ENCODE results near the gene SEC24C.
"Not testable (repeated sequence)": the region's sequence is repeated elsewhere in the genome, so short reads cannot be mapped to it uniquely, and the experiment has no call there.

The SEC24C gene

DNA sequence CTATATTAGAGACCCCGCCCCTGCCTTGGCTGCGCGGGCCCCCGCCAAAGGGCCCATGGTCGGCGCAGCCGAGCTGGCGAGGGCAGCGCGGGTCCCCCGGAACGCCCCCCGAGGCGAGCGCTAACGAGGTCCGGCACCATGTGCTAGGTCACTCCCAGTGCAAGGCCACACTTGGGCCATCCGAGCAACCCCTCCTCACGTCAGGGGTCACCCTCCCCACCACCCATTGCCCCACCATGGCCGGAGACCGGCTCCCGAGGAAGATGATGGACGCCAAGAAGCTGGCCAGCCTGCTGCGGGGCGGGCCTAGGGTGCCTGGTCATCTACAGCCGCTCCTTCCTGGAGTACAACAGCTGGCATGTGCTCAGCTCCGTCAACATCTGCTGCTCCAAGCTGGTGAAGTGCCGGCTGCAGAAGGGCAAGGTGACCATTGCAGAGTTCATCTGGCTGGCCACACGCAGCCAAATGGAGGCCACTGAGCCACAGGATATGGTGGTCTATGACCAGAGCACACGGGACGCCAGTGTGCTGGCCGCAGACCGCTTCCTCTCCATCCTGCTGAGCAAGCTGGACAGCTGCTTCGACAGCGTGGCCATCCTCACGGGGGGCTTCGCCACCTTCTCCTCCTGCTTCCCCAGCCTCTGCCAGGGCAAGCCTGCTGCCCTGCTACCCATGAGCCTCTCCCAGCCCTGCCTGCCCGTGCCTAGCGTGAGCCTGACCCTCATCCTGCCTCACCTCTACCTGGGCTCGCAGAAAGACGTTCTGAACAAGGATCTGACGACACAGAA is 12.4 kb upstream of the SEC24C start:
- no peak for DNase-seq

DNA sequence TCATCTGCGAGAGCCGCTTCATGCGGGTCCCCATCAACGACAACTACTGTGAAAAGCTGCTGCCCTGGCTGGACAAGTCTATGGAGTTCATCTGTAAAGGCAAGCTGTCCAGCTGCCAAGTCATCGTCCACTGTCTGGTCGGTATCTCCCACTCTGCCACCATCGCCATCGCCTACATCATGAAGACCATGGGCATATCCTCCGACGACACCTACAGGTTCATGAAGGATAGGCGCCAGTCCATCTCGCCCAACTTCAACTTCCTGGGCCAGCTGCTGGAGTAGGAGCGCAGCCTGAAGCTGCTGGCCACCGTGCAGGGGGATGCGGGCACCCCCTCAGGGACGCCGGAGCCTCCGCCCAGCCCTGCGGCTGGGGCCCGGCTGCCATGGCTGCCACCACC is 11.7 kb upstream of the SEC24C start:
- no peak for DNase-seq

DNA sequence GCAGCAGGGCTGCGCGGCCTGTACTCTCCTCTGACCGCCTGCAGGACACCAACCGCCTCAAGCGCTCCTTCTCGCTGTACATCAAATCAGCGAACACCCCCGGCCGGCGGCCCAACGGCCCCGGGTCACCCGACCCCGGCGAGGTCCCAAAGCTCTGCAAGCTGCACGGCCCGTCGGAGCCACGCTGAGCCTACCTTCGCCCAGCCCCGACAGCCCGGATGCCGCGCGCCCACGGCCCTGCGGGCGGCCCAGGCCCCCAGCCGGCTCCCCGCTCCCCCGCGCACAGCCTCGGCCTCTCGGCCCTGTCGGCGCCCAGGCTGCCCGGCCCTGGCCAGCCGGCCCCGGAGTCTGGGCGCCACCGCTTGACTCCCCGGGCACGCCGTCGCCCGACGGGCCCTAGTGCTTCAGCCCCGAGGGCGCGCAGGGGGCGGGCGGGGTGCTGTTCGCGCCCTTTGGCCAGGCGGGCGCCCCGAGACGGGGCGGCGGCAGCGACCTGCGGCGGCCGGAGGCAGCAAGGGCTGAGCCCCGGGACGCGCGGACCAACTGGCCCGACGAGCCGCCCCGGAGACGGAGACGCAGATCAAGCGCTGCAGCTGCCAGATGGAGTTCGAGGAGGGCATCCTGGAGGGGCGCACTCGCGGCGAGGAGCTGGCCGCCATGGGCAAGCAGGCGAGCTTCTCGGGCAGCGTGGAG is 11.1 kb upstream of the SEC24C start:
- DNase-seq: no peak

DNA sequence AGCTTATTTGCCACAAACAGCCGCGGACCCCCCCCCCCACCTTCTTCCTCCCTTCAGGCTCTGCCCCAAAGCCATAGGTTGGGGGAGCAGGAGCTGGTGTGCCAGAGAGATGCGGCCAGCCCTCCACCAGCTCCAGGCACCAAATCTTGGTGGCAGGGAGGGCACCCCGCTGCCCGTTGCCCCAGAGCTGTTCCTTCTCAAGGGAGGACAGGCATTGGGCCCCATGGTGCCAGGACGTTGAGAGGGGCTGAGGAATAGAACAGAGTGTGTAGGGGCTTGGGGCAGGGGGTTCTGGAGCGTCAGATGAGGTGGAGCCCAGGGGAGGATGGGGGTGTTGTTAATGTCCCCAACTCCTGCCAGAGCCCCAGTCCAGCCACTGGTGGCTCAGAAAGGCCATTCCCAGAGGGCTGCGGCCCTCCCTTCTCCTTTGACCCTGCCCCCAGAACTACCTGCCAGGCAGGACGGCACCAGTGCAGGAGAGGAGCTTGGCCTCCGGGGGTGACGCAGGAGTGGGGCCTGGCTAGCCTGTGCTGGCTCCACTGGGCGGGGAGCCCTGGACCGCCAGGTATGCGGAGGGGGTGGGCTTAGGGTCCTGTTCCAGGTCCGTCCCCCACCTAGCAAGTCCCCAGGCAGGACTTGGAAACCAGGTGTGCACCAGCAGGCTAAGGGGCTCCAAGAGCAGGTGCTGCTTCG is 10.0 kb upstream of the SEC24C start:
- DNase-seq: no peak

DNA sequence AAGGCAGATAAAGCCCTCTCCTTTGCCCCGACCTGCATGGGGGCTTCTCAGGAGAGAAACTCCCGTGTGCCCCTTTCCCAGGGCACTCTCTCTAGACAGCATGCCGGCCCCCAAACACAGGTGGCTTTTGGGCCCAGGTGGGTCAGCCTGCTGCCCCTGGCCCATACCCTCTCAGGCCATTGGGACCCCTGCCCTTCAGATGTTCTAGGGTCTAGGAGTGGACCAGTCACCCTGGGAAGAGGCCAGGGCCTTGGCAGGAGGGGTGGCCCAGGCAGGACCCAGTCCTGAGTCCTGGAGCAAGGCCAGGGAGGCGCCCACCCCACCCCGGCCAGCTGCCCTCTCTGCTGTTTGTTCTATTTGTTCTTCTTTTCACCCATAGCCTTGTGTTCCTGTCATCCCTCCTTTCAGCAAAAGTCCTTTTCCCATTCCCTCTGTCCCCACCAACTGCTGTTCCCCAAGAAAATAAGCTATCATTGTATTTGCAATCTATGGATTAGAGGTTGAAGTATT is 9.3 kb upstream of the SEC24C start:
- DNase-seq: no peak

DNA sequence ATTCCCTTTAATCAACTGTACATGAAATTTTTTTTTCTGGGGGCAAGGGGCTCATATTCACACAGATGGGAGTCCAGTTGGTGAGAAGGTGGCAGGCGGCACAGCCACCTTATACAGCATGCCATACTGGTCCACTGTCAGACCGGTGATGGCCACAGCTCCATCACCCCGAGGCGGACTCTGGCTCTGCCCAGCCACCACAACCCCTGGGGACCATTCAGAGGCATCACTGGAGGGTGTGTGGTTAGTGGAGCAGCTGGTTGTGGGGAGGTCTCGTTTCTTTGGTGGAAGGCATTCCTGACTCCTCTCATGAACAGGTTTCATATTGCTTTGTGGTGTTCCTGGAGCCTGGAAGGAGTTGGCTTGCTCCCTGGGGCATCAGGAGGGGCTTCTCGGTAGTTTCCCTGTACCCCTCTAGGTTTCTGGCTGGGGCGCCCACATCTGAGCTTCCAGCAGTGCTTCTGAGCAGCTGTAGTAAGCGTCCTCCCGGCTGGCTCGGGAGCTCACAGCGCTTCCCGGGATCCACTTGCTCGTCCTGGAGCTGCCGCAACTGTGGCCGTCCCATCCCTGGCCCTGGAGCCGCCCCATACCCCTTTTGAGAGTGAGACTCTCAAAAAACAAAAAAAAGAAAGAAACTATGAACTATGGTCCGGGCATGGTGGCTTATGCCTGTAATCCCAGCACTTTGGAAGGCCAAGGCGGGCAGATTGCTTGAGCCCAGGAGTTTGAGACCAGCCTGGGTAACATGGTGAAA is 3.5 kb upstream of the SEC24C start:
- DNase-seq: not testable (repeated sequence)

DNA sequence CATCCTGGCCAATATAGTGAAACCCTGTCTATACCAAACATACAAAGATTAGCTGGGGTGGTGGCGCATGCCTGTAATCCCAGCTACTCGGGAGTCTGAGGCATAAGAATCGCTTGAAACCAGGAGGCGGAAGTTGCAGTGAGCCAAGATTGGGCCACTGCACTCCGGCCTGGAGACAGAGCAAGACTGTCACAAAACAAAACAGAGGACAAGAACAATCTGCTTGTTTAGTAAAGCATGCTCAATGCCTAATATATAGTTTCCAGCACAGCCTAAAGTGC is 1.8 kb upstream of the SEC24C start:
- no peak for DNase-seq

DNA sequence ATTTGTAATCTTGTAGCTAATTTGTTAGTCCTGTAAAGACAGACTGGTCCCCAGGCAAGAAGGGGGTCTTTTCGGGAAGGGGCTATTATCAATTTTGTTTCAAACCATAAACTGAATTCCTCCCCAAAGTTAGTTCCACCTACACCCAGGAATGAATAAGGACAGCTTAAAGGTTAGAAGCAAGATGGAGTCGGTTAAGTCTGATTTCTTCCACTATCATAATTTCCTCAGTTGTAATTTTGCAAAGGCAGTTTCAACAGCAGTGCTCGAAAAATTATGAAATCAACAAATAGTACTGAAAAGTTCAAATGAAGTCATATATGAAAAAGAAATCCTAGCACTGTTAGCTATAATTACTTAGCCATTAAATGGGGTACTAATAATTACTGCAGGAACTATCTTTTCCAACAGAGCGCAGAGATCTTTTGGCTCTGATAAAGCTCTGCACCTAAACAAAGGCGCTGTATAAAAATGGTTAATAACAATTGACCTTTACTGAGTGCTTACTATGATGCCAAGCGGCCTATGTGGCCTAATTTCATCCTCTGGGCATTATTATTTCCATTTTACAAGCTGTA is 756 bp upstream of the SEC24C start:
- no peak for DNase-seq

DNA sequence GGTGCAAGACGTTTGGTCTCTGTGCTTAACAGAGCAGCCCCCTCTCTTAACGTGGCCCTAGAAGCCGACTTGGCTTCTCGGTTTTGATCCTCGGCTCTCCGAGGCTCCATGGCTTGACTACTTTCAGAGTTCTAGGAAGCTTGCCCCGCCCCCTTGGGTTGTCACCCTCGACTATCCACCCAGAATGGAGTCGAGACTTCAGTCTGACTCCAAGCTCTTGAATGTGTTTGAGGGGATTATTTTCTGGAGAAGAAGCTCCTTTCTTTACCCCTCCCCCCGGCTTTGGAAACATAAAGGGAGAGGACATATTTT is 448 bp downstream of the SEC24C start:
- DNase-seq: peak; percentile 49 to 52

DNA sequence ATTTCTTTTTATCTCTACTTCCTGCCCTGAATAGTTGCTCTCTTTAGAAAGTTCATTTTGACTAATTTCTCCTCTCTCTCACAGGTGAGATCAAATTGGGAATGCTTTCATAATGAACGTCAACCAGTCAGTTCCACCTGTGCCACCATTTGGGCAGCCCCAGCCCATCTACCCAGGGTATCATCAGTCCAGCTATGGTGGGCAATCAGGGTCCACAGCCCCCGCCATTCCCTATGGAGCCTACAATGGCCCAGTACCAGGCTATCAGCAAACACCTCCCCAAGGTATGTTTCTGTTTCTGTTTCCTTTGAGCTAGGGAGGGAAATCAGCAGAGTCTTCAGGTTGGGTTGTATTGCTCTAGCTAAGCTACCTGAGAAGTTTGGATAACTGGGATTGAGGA is 2.5 kb downstream of the SEC24C start:
- DNase-seq: no peak

DNA sequence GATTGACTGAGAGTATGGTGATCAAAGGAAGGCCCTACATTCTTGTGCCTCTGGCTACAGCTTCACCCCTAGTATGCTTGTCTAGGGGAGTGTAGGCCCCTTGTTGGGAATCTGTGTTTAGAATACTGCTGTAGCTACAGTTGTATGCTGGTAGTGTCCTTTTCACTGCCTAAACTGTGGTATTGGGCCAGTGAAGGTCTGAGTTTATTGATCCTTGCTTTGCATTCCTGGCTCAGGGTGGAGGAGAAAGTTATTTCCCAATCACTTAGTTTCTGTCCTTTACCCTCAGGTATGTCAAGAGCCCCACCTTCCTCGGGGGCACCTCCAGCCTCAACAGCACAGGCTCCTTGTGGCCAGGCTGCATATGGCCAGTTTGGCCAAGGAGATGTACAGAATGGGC is 6.6 kb downstream of the SEC24C start:
- DNase-seq: no peak

DNA sequence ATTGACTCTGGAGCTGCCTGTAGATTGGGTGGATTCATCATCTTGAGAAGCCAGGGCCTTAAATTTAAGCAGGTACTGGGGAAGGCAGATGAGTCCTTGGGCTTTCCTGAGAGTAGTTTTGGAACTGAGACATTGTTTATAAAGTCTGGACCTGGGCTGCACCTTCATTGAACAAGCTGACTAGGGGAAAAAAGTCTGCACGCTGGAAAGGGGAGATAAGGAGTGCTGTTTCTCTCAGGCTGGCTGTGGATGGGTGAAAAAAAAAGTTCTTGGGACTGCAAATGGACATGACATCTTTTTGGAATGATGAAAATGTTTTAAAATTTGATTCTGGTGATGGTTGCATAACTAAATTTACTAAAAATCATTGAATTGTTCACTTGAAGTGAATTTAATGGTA is 12.0 kb downstream of the SEC24C start:
- no peak for DNase-seq

DNA sequence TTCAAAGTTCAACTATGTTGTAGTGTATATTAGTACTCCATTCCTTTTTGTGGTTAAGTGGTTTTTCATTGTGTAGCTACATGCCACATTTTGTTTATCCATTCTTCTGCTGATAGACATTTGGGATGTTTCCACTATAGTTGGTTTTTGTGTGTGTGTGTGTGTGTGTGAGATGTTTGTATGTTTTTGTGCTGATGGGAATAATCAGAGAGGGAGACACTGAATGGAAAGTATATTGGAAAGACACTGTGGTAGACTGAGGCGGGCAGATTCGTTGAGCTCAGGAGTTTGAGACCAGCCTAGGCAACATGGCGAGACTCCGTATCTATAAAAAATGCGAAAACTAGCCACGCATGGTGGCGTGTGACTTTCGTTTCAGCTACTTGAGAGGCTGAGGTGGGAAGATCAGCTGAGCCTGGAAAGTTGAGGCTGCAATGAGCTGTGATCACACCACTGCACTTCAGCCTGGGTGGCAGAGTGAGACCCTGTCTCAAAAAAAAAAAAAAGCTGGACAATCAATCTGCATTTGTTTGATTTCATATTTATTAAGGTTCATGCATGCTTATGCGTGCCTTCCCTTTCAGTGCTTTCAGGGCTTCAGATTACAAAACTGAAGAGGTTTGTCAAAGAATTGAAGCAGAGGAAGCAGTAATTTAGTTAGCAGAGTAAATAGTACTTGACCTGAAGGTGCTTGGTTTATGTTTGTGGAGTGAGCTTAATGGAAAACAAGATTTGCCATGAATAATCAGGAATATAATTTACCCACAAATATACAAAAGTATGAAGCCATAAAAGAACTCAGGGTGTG is 14.7 kb downstream of the SEC24C start:
- peak in 1 of 2 donors; percentile 45 for DNase-seq

DNA sequence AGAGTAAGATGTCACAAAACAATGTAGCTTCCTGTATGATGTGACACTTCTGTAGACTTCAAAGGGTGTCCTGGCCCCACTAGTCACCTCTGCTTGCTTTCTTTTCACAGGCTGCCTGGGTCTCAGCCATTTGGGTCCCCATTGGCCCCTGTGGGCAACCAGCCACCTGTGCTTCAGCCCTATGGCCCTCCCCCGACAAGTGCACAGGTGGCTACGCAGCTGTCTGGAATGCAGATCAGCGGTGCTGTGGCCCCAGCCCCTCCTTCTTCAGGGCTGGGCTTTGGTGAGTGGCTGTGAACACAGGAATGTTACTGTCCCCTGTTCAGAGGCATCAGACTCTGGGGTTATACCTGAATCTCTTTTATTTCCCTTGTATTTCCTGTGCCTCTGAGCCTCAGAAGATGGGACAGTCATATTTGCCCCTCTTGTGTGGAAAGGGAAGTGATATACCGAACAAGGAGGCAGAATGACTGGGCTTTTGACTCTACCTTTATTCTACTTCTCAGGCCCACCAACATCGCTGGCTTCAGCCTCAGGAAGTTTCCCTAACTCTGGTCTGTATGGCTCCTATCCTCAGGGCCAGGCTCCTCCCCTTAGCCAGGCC is 15.4 kb downstream of the SEC24C start:
- peak; percentile 80 to 84 for DNase-seq

DNA sequence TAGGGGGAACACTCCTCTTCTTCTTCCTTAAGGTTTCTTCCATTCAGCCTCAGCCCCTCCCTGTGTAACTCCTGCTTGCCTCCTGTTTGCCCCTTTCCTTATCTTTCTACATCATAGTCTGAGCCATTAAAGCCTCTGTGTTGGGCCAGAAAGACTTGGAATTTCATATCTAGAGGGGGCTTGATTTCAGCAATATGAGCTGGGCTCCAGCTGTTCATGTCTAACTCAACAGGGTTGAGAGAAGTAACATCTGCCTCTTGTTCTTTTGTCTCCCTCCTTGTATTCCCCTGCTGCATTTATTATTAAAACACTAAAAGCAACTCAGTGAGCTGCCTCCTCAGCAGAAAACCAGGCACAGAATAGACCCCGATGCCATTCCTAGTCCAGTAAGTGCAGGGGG is 17.6 kb downstream of the SEC24C start:
- no peak for DNase-seq

DNA sequence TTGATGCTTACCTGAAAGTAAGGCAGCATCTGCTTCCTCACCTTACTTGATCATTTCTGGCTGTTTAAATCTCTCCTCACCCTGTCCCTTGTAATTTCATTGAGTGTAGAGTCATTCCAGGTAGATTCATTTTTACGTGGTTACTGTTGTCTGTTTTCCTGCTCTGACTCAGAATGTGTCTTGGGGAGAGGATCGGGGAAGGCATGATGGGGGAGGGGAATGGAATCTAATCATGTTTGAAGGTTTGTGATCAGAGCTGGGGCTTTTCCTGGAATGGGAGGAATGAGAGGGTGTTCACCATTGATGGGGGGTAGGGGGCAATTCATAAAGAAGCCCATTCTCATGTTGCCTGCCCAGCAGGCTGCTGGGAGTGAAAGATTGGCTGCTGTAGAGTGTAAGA is 18.7 kb downstream of the SEC24C start:
- DNase-seq: no peak

DNA sequence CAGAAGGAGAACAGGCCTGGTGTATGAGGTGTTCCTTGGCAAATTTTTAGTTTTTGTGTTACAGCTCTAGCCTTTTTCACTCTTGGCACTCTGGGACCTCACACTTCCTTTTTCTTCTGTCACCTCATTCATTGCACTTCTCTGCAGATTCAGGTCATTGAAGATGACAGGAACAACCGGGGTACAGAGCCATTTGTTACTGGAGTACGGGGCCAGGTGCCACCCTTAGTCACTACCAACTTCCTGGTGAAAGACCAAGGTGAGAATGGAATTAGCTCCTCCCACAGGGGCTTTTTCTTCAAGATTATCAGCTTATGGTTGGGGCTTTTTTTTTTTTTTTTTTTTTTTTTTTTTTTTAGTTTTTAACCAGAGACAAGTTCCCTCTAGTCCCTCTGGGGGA is 19.2 kb downstream of the SEC24C start:
- peak; percentile 42 to 68 for DNase-seq

DNA sequence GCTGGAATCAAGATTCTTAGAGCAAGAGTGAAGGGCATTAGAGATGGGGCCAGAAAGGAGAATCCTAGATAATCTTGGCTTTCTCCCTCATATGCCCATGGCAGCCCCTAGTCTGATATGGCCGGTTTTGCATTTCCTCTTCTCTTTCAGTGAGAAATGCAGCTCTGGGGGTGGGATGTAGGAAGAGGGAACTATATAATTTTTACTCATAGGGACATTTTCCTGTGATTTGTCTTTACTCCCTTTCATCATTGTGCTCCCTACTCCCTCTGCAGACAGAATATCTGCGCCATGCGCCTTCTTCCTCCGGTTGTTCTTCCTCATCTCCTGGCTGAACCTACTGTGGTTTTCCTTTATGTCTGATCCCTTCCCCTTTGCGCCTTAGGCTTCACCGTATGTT is 20.9 kb downstream of the SEC24C start:
- no peak for DNase-seq

DNA sequence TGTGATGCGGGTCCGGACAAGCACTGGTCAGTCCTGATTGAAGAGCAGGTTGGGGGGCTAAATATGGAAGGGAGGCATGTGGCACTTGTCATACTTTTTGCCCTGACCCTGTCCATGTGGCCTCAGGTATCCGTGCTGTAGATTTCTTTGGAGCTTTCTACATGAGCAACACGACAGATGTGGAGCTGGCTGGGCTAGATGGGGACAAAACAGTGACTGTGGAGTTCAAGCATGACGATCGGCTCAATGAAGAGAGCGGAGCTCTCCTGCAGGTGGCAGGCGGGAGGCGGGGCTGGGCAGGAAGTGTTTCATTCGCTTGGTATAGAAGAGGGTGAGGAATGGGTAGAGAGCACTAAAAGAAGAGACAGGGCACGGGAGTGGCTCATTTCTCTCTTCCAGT is 24.7 kb downstream of the SEC24C start:
- DNase-seq: peak; percentile 61 to 69

DNA sequence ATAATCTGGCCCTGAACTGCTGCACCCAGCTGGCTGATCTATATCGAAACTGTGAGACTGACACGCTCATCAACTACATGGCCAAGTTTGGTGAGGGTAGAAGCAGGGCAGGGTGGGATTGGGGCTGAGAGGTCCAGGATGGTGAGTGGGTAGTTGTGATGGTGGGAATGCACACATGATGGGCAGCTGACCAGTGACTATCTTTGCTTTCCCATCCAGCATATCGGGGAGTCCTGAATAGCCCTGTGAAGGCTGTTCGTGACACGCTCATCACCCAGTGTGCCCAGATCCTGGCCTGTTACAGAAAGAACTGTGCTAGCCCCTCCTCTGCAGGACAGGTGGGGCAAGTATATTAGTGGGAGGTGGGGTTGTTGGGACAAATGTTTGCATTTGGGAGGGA is 25.2 kb downstream of the SEC24C start:
- no peak for DNase-seq

DNA sequence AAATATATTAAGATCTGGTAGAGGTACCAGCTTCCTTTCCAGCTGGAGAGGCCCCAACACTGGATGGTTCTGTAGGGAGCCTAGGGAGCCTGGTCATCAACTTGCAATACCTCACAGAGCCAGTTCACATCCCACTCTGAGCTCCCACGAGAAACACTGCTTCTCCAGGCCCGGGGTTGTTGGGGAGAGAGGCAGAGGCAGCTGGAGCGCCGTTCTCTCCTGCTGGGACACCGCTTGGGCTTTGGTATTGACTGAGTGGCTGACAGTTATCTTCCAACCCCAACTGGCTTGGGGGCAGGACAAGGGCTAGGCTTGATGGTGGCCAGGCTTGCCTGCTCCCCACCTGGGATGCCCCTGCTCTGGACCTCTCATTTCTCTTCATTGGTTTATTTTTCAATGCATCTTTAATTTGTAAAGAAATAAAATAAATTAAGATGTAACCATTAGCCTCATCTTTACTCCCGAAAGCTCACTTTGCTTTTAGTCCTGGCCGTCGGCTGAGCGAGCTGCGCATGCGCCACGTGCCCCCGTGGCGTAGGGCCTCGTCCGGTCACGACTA is 27.6 kb downstream of the SEC24C start:
- DNase-seq: peak; percentile 83 to 86

Measured in CD4-positive, alpha-beta T cell treated with Interleukin-1 beta for 1 hour (primary cell).